HepG2 (cell line): ENCODE results near the gene GATA1. TPM values are rescaled to one million over a fixed set of nuclear protein-coding genes. Genes with fewer than 3 reads are reported as not detected.

Experiments used
- ATAC-seq: fragments of 200-7000 bp; cut with Tn5 transposase; 3 replicates; pipeline ENCODE4 v1.9.1; 2020; ENCODE audit warnings: mild to moderate bottlenecking, moderate library complexity
- BruUV-seq: library from RNA; stranded (reverse); fragments of 400-500 nt; replicated peaks from 2 replicates; lab custom pipeline; 2021; lab: Mats Ljungman, UMichigan
- CTCF ChIA-PET: fragments of 300-600 bp; formaldehyde crosslinking; extraction: SDS; loops from one replicate; lab custom pipeline; 2021; ENCODE audit warnings: low total read pairs, inconsistent platforms, low intra/inter-chr PET ratio; lab: Yijun Ruan, JAX
- POLR2A ChIA-PET: fragments of 350-600 bp; sonication (Branson Sonifier 250); formaldehyde crosslinking; loops from one replicate; lab custom pipeline; 2020; ENCODE audit warnings: antibody characterized with exemption, inconsistent platforms; lab: Yijun Ruan, JAX
- DNase-seq: peaks from one replicate; pipeline ENCODE4 v3.0.0-alpha.2; 2015; ENCODE audit warnings: low spot score
- FAIRE-seq: peaks from 3 replicates; lab custom pipeline; 2011; peaks lifted over from hg19 to GRCh38; lab: Jason Lieb, UNC
- H2AFZ ChIP-seq: one replicate; pipeline ENCODE4 v1.6.1; 2011; ENCODE audit warnings: low read length, inconsistent platforms
- H3K27ac ChIP-seq: fragments of 300-600 bp; 3 replicates; pipeline ENCODE4 v1.8.0; 2011; ENCODE audit warnings: mixed run types, mild to moderate bottlenecking, mixed read lengths, low read length, inconsistent platforms; ENCODE audit not compliant: insufficient read depth; ENCODE audit errors: extremely low read length
- H3K27me3 ChIP-seq, 2 experiments: fragments of 200-600 bp in 1 of 2; 2 replicates in 1 of 2; 3 replicates in 1 of 2; pipeline versions ENCODE4 v1.6.0 to v1.8.0; 2011; ENCODE audit warnings: low read length in 2 of 2, mild to moderate bottlenecking in 2 of 2, moderate library complexity in 2 of 2, inconsistent platforms in 1 of 2; ENCODE audit not compliant: insufficient read depth in 2 of 2, control insufficient read depth in 1 of 2
- H3K36me3 ChIP-seq, 2 experiments: fragments of 200-600 bp in 1 of 2; replicated peaks in 1 of 2; 2 replicates in 1 of 2; 3 replicates in 1 of 2; pipeline versions ENCODE4 v1.5.1 to v1.8.0; 2011; ENCODE audit warnings: low read length in 2 of 2, inconsistent platforms in 1 of 2; ENCODE audit not compliant: insufficient read depth in 2 of 2, control insufficient read depth in 1 of 2
- H3K4me1 ChIP-seq: 2 replicates; pipeline ENCODE4 v1.5.1; 2012; ENCODE audit warnings: low read length, inconsistent platforms; ENCODE audit not compliant: insufficient read depth
- H3K4me2 ChIP-seq: 2 replicates; pipeline ENCODE4 v1.6.0; 2011; ENCODE audit warnings: low read depth, low read length, inconsistent platforms
- H3K4me3 ChIP-seq, 3 experiments: fragments of 200-600 bp in 1 of 3; sonication (generic), shearing (Covaris generic) in 1 of 3; replicated peaks in 1 of 3; 2 replicates each; pipeline ENCODE4 v1.5.1; 2011 to 2016; ENCODE audit warnings: low read length in 3 of 3, inconsistent platforms in 2 of 3, low read depth in 2 of 3, mild to moderate bottlenecking in 2 of 3, control low read depth in 1 of 3, mixed read lengths in 1 of 3; ENCODE audit not compliant: insufficient read depth in 1 of 3
- H3K79me2 ChIP-seq: one replicate; pipeline ENCODE4 v1.6.1; 2011; ENCODE audit warnings: low read length, inconsistent platforms; ENCODE audit not compliant: insufficient read depth
- H3K9ac ChIP-seq: 2 replicates; pipeline ENCODE4 v1.6.0; 2011; ENCODE audit warnings: mild to moderate bottlenecking, low read depth, low read length, inconsistent platforms; ENCODE audit not compliant: insufficient read depth
- H3K9me3 ChIP-seq: 2 replicates; pipeline ENCODE4 v1.5.1; 2012; ENCODE audit warnings: mild to moderate bottlenecking, low read length
- H4K20me1 ChIP-seq: 2 replicates; pipeline ENCODE4 v1.6.0; 2011; ENCODE audit warnings: inconsistent platforms, mild to moderate bottlenecking, low read length, moderate library complexity; ENCODE audit not compliant: insufficient read depth
- ARID4A ChIP-seq: sonication (generic); formaldehyde crosslinking; IDR thresholded peaks from 2 replicates; pipeline ENCODE4 v1.5.0; 2020; ENCODE audit warnings: mild to moderate bottlenecking, missing genetic modification reagents, borderline replicate concordance
- ATF1 ChIP-seq: IDR thresholded peaks from 2 replicates; pipeline ENCODE4 v1.6.1; 2016; ENCODE audit warnings: mild to moderate bottlenecking, control low read depth
- ATF7 ChIP-seq, 2 experiments: fragments of 450-650 bp in 1 of 2; sonication (generic) in 1 of 2; formaldehyde crosslinking in 1 of 2; IDR thresholded peaks; 2 replicates each; pipeline versions ENCODE4 v1.4.0 to v1.6.1; 2016 to 2020; ENCODE audit warnings: antibody characterized with exemption in 1 of 2, mild to moderate bottlenecking in 1 of 2, missing genetic modification reagents in 1 of 2
- ZXDC ChIP-seq: sonication (generic); formaldehyde crosslinking; IDR thresholded peaks from 2 replicates; pipeline ENCODE4 v1.5.0; 2020; ENCODE audit warnings: mild to moderate bottlenecking, missing genetic modification reagents
- WGBS: methylation state at CpG from one replicate; pipeline ENCODE4 v1.1.6; 2017; ENCODE audit warnings: low lambda C conversion rate; 5-methylcytosine and 5-hydroxymethylcytosine counted together
- in situ Hi-C: cut with HindIII; loops from 2 replicates; pipeline ENCODE4 v1.10.0; 2017; ENCODE audit warnings: low pct_unique_long_range_greater_than_20kb; ENCODE audit not compliant: extremely low pct_ligation_motif_present
- intact Hi-C: fragments of 100-400 bp; cut with micrococcal nuclease; formaldehyde crosslinking; loops from one replicate; pipeline ENCODE4 v1.10.0; 2022; ENCODE audit not compliant: unreplicated experiment
- polyA plus RNA-seq, 8 experiments: library from polyadenylated mRNA; depleted of rRNA in 3 of 8; stranded (reverse) in 7 of 8; unstranded in 1 of 8; fragments of >200 nt; fragmentation: Illumina TruSeq in 4 of 8; extraction: Trizol in 4 of 8; gene quantifications; 2 replicates each; pipeline versions ENCODE4 v1.2.1 to v1.2.3, GENCODE V29; 2011 to 2016; ENCODE audit warnings: low read depth in 4 of 8, missing spikeins in 1 of 8, mixed read lengths in 1 of 8; ENCODE audit not compliant: insufficient read depth in 1 of 8
- total RNA-seq, 5 experiments: library from RNA; depleted of rRNA; stranded (reverse); fragments of >200 nt; fragmentation: Illumina TruSeq; extraction: Trizol; gene quantifications; 2 replicates each; pipeline ENCODE4 v1.2.3, GENCODE V29; 2016; ENCODE audit warnings: low read depth in 1 of 5

Gene GATA1
- total and polyA plus RNA-seq, 2 of the 13 experiments (the other 11 are each of a cell fraction or from before 2014, with no cell fraction given), result 0.13 TPM; not detected in 1

GRCh38 chrX:48745222-48745621, 41.2 kb upstream of the GATA1 start:
- FAIRE-seq, result no peak
- ChIA-PET CTCF (no interaction called here), POLR2A (no interaction called here)
- peaks cover 10% of the 10 kb centered on the region for H3K4me1 ChIP-seq
- H3K27me3 ChIP-seq, result no peaks in the 10 kb centered on the region
- H3K36me3 ChIP-seq, result no peaks in the 10 kb centered on the region
- in situ Hi-C loops, result no loop called here
- H3K4me2 ChIP-seq, result no peak overlapping the region
- H3K9me3 ChIP-seq, result no peaks in the 10 kb centered on the region
- no peak overlapping the region for H2AFZ ChIP-seq
- no TSS peak for BruUV-seq
- no peaks in the 10 kb centered on the region for H4K20me1 ChIP-seq
- no peak overlapping the region for H3K9ac ChIP-seq
- H3K27ac ChIP-seq, result no peak overlapping the region
- 52% methylated on average over 4 of the region's 4 CpGs for WGBS
- no peak for ATAC-seq
- H3K79me2 ChIP-seq, result no peaks in the 10 kb centered on the region
- no peak overlapping the region for H3K4me3 ChIP-seq
- intact Hi-C loops, result no loop called here
- TF ChIP-seq ATF1, result no peak
- TF ChIP-seq ATF7 (IDR thresholded peaks at IDR 0.05), result peak; percentile 65
- no peak for TF ChIP-seq ATF7 (CRISPR knock-in tag; IDR thresholded peaks at IDR 0.05)
- no peak for DNase-seq

- 55% methylated on average over 6 of the region's 8 CpGs for WGBS
- POLR2A ChIA-PET, result interaction anchor here (2.7 kb wide), 1 partner anchor 10 kb away, joined by 12 read pairs; no protein-coding TSS in a partner anchor
- Histone ChIP-seq H3K4me1 (peaks cover 17% of the 10 kb centered on the region), H3K27ac (no peak overlapping the region), H3K27me3 (no peaks in the 10 kb centered on the region), H3K79me2 (no peaks in the 10 kb centered on the region), H3K9ac (no peak overlapping the region), H3K4me2 (no peak overlapping the region; the same call in 1 of the 2 replicates), H3K4me3 (no peak overlapping the region), H3K9me3 (no peaks in the 10 kb centered on the region), H2AFZ (no peak overlapping the region), H3K36me3 (no peaks in the 10 kb centered on the region), H4K20me1 (no peaks in the 10 kb centered on the region)
- DNase-seq, result no peak
- CTCF ChIA-PET, result no interaction called here
- ATAC-seq, result no peak
- BruUV-seq, result no TSS peak
- intact Hi-C loops, result no loop called here
- in situ Hi-C loops, result no loop called here
- FAIRE-seq, result no peak
- TF ChIP-seq ARID4A (CRISPR knock-in tag) (no peak), ZXDC (CRISPR knock-in tag) (no peak)
Observed at GRCh38 chrX:48747415-48748016, 38.9 kb upstream of the GATA1 start.
